Rectal smooth muscle tissue (tissue), 1 donor: Measurements from ENCODE around the gene DPYSL5.

ENCODE experiments used
- H3K27ac ChIP-seq: one replicate; pipeline ENCODE4 v1.7.0; 2013; ENCODE audit warnings: low read depth, low read length, inconsistent platforms
- H3K27me3 ChIP-seq: one replicate; pipeline ENCODE4 v1.7.0; 2013; ENCODE audit warnings: low read length; ENCODE audit not compliant: control insufficient read depth, insufficient read depth
- H3K36me3 ChIP-seq: one replicate; pipeline ENCODE4 v1.7.0; 2013; ENCODE audit warnings: low read length; ENCODE audit not compliant: control insufficient read depth, insufficient read depth
- H3K4me1 ChIP-seq: one replicate; pipeline ENCODE4 v1.7.0; 2013; ENCODE audit warnings: low read length; ENCODE audit not compliant: control insufficient read depth, insufficient read depth
- H3K4me3 ChIP-seq: one replicate; pipeline ENCODE4 v1.7.0; 2013; ENCODE audit warnings: low read length
- H3K9ac ChIP-seq: one replicate; pipeline ENCODE4 v1.7.0; 2013; ENCODE audit warnings: low read length

DPYSL5 gene

DNA sequence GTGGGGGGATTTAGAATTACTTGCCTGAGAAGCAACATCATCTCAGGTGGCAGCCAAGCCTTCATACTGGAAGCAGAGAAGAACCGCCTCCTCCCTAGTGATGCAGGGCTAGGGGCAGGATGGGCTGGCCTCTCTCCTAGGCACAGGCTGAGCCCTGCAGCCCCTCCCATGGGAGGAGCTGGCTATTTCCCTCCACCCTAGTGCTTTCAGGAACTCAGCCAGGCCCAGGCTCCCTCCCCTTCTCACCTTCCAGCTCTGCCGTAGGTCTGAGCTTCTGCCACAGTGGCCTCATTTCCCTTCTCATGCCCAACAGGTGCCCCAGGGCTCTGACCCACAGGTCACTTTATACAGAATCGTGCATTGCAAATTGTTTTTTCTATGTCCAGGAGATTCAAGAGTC lies 31.0 kb upstream of the DPYSL5 start:
- H3K27ac ChIP-seq: no peak overlapping the region
- H3K4me1 ChIP-seq: no peaks in the 10 kb centered on the region
- no peak overlapping the region for H3K9ac ChIP-seq
- peaks cover 4% of the 10 kb centered on the region for H3K27me3 ChIP-seq
- no peaks in the 10 kb centered on the region for H3K36me3 ChIP-seq
- no peak overlapping the region for H3K4me3 ChIP-seq

DNA sequence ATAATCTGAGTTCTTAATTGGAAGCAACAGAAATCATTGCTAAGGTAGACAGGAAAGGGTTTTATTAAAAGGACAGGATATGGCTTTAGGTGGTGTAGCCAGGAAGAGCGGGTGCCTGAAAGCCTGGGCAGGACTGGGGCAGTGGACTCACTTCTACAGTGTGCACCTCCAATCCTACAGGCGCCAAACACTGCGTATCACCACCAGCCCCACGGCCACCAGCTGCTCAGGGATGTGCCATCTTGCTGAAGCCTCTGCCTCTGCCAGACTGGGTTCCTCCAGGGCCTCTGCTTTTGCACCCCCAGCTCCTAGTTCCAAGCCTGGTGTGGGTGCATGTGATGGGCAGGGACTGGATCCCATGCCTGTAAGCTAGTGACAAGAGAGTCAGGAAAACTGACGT lies 29.7 kb upstream of the DPYSL5 start:
- Histone ChIP-seq H3K4me1 (no peaks in the 10 kb centered on the region), H3K4me3 (no peak overlapping the region), H3K27me3 (peaks cover 4% of the 10 kb centered on the region)

DNA sequence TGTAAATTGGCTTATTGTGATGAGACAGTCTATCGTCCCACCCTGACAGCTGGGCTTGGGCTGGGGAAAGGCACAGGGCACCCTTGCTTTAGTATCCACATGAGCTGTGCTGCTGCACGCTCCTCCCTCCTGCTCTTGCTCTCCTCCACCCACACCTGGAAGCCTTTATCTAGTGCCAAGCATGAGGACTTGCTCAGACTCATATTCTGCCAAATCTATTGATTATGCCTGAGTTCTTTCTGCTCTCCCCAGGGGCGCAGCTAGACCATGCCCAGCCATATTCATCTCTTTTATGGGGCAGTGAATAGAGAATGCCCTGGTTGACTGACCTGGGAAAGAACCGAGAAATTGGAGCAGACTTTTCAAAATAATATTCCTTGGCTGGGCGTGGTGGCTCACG lies 29.0 kb upstream of the DPYSL5 start:
- peaks cover 4% of the 10 kb centered on the region for H3K27me3 ChIP-seq
- H3K9ac ChIP-seq: no peak overlapping the region
- H3K4me3 ChIP-seq: no peak overlapping the region

More for the DNA sequence above, 29.7 kb upstream of the DPYSL5 start:
- Histone ChIP-seq H3K9ac (no peak overlapping the region), H3K36me3 (no peaks in the 10 kb centered on the region), H3K27ac (no peak overlapping the region)

DNA sequence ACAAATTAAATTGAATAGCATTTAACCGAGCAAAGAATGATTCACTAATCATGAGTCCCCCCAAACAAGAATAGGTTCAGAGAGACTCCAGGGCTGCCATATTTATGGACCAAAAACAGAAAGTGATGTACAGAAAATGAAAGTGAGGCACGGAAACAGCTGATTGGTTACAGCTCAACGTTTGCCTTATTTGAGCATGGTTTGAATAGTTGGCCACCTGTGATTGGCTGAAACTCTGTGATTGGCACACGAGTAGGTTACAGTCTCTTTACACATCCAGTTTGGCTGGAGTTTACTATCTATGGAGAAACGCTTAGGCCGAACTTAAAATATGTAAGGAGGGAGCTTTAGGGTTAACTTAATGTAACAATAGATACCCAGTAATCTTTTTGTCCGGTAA lies 27.0 kb upstream of the DPYSL5 start:
- Histone ChIP-seq H3K4me1 (no peaks in the 10 kb centered on the region), H3K9ac (no peak overlapping the region), H3K27me3 (peaks cover 4% of the 10 kb centered on the region), H3K4me3 (no peak overlapping the region), H3K36me3 (no peaks in the 10 kb centered on the region), H3K27ac (no peak overlapping the region)

More for the DNA sequence above, 29.0 kb upstream of the DPYSL5 start:
- Histone ChIP-seq H3K27ac (no peak overlapping the region), H3K36me3 (no peaks in the 10 kb centered on the region), H3K4me1 (no peaks in the 10 kb centered on the region)

DNA sequence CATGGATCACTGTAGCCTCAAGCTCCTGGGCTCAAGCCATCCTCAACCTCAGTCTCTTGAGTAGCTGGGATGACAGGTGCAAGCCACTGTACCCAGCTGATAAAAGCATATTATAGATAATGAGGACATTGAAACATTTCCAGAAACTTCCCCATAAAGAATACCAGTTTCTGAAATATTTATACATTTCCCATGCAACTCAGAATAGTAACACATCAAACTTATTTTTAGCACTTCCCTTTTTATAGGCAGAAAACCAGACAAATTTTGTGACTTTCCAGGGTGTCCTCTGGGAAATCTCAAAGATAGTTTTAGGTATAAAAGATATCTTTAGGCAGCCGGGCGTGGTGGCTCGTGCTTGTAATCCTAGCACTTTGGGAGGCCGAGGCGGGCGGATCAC lies 25.1 kb upstream of the DPYSL5 start:
- Histone ChIP-seq H3K4me3 (no peak overlapping the region), H3K27ac (no peak overlapping the region), H3K9ac (no peak overlapping the region), H3K27me3 (no peaks in the 10 kb centered on the region), H3K36me3 (no peaks in the 10 kb centered on the region), H3K4me1 (no peaks in the 10 kb centered on the region)

- Histone ChIP-seq H3K4me3 (no peak overlapping the region), H3K27ac (no peak overlapping the region), H3K9ac (no peak overlapping the region), H3K4me1 (no peaks in the 10 kb centered on the region), H3K36me3 (no peaks in the 10 kb centered on the region), H3K27me3 (peaks cover under 1% of the 10 kb centered on the region)
Observed at GRCh38 chr2:26838121-26838906, 9.6 kb upstream of the DPYSL5 start.

DNA sequence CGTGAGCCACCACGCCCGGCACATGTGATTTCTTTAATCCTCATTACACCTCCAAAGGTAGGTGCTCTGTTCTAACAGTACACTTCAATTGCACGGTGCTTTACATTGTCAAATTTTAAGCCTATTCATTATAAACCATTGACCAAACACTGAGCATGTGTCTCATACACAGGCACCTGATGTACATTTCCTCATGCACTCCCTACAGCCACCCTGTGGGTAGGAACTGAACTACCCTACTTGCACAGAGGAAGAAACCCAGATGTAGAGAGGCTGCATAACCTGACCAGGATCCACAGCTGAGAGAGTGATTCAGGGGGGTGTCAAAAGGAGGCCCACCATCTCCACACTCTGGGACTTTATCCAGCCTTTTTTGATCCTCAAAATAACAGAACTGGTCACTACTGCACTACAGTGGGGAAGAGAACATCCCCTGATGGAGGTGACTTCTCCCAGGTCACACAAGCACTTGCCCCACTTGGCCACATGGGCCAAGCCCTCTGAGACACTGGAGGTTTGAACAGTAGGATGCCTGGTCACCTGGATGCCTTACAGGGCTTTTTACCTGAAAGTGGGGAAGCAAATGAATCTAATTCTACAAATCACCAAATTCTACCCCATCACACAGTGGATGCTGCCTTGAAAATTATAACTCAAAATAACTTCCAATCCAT lies 6.9 kb upstream of the DPYSL5 start:
- peaks cover 3% of the 10 kb centered on the region for H3K27me3 ChIP-seq
- no peak overlapping the region for H3K9ac ChIP-seq
- no peaks in the 10 kb centered on the region for H3K36me3 ChIP-seq
- no peak overlapping the region for H3K27ac ChIP-seq
- H3K4me1 ChIP-seq: no peaks in the 10 kb centered on the region
- H3K4me3 ChIP-seq: no peak overlapping the region

DNA sequence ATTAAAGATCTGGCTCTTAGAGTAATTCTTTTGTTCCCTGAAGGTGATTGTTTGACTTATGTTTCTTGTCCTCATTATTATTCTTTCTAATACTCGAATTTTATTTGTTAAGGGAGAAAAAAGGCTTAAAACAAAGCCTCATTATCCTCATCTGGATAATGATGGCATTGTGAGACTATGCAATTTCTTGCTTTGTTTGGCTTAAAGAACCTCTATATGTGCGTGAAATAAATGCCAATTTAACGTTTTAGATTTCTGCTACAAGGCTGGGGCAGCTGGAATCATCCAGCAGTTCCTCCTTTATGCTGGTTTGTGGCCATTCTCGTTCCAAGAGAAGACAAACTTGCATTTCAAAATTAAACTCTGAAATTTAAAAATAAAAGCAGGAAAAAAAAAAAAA lies 4.9 kb upstream of the DPYSL5 start:
- Histone ChIP-seq H3K36me3 (no peaks in the 10 kb centered on the region), H3K27ac (no peak overlapping the region), H3K4me3 (no peak overlapping the region), H3K9ac (no peak overlapping the region), H3K27me3 (peaks cover 15% of the 10 kb centered on the region), H3K4me1 (no peaks in the 10 kb centered on the region)

DNA sequence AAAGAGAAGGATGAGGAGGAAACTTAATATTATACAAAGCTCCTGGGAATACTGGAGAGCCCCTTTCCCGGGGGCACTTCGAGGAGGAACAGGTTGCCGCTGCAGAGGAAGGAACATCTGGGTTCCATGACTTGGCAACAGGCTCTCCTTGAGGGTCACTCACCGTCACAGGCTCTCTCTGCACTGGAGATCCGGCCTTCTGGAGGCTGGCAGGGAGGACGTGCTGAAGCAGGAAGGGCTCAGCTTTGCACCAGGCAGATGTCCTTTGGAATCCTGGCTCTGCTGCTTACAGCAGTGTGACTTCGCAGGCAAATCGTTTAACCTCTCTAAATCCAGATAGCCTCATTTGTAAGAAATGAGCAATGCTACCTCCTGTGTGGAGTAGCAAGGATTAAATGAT lies 2.9 kb upstream of the DPYSL5 start:
- H3K4me3 ChIP-seq: no peak overlapping the region
- H3K27ac ChIP-seq: no peak overlapping the region
- peaks cover 4% of the 10 kb centered on the region for H3K4me1 ChIP-seq
- H3K36me3 ChIP-seq: no peaks in the 10 kb centered on the region
- H3K27me3 ChIP-seq: peaks cover 33% of the 10 kb centered on the region
- no peak overlapping the region for H3K9ac ChIP-seq

DNA sequence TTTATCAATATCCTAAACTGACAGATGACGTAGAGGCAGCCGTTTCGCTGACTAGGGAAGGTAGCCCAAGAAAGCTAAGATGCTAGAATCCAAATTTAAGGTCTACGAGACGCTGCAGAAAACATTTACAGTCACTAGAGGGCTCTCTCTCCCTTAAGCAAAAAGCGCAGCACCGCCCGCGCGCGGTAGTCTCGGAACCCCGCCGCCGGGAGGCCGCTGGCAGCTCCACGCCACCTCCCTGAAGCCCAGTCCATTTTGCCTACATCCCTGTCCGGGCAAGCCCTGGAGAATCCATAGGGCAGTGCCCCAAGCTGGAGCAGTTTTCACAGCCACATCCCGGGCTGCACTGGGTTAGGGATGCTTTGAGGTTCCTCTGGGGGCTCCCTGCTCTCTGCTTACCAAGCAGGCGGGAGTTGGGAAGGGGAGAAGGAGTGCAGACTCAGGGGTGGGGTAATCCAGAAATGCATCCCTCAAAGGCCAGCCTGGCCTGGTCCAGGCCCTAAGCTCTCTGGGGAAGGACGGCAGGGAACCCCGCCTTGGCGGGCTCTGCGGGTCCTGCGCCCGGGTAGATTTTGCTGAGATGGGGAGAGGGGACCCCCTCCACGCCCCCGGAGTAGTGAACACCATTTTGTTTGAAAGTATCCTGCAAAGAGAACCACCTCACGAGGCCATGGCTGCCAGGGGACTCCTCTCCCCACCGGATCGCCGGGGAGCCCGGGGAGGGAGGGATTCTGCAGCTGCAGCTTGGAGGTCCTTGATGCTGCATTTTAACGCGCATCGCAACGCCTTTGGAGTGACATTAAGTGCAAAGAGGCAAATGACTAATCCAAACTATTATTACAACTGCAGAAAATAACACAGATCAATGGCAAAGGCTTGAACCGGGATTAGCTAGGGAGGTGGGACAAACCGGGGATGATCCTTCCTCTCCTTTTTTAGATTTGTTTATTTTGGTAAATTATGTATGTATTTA lies 1.3 kb upstream of the DPYSL5 start:
- no peak overlapping the region for H3K27ac ChIP-seq
- H3K27me3 ChIP-seq: peaks cover 43% of the 10 kb centered on the region
- H3K4me1 ChIP-seq: peaks cover 4% of the 10 kb centered on the region
- no peaks in the 10 kb centered on the region for H3K36me3 ChIP-seq
- H3K4me3 ChIP-seq: peak overlapping the region; percentile 20
- no peak overlapping the region for H3K9ac ChIP-seq

- H3K4me3 ChIP-seq: no peak overlapping the region
- H3K27me3 ChIP-seq: peaks cover 43% of the 10 kb centered on the region
- H3K27ac ChIP-seq: no peak overlapping the region
Observed at GRCh38 chr2:26847307-26847654, 651 bp upstream of the DPYSL5 start.

GRCh38 chr2:26848336-26849055 lies 564 bp downstream of the DPYSL5 start:
- Histone ChIP-seq H3K27me3 (peaks cover 41% of the 10 kb centered on the region), H3K36me3 (no peaks in the 10 kb centered on the region), H3K27ac (no peak overlapping the region), H3K4me1 (peaks cover 4% of the 10 kb centered on the region), H3K4me3 (peak overlapping the region; percentile 46), H3K9ac (no peak overlapping the region)

More at GRCh38 chr2:26847307-26847654, 651 bp upstream of the DPYSL5 start:
- Histone ChIP-seq H3K36me3 (no peaks in the 10 kb centered on the region), H3K4me1 (peaks cover 4% of the 10 kb centered on the region), H3K9ac (no peak overlapping the region)
